T follicular helper cell (primary cell): ENCODE measurements around the gene CNN2.

Experiments
- DNase-seq: peaks from one replicate; pipeline ENCODE4 v3.0.0-alpha.2; 2020; ENCODE audit warnings: low read depth

Gene CNN2

DNA sequence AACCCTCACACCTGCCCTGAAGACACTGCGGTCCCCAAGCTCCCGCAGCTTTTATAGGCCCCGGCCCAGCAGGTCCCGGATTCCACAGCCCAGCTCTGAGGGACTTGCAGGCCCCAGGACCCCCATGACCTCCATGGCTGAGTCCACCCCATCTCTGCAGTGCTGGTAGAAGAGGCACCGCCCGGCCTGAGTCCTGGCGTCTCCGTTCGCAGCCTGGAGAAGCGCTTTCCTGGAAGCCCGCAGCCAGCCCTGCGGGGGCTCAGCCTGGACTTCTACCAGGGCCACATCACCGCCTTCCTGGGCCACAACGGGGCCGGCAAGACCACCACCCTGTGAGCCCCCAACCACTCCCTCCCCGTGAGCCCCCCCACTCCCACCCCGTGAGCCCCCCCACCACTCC is 22.7 kb downstream of the CNN2 start:
- no peak for DNase-seq

GRCh38 chr19:1049800-1050199 is 23.4 kb downstream of the CNN2 start:
- DNase-seq: no peak

GRCh38 chr19:1050989-1051788 is 24.8 kb downstream of the CNN2 start:
- no peak for DNase-seq

DNA sequence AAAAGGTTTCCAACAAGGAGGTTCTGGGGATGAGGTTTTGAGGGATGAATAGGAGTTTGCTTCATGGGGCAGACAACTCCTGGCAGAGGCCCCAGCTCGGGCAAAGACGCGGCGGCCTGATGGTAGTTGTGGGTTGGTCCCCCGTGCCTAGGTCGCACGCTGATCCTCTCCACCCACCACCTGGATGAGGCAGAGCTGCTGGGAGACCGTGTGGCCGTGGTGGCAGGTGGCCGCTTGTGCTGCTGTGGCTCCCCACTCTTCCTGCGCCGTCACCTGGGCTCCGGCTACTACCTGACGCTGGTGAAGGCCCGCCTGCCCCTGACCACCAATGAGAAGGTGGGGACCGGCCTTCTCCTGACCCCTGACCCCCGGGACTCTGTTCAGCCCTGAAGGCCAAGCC is 25.4 kb downstream of the CNN2 start:
- no peak for DNase-seq

DNA sequence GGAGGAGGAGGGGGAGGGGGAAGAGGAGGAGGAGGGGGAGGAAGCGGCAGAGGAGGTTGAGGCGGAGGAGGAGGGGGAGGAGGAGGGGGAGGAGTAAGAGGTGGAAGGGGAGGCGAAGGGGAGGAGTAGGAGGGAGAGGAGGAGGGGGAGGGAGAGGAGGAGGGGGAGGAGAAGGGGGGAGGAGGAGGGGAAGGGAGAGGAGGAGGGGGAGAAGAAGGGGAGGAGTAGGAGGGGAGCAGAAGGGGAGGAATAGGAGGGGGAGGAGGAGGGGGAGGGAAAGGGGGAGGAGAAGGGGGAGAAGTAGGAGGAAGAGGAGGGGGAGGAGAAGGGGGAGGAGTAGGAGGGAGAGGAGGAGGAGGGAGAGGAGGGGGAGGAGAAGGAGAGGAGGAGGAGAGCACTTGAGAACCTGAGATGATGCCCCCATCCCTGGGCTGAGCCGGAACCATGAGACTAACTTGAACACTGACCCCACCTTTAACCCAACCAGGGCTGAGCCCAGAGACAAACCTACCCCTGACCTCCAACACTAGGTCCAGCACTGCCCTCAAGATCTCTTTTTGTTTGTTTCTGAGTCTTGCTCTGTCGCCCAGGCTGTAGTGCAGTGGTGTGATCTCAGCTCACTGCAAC is 26.1 kb downstream of the CNN2 start:
- DNase-seq: no peak

DNA sequence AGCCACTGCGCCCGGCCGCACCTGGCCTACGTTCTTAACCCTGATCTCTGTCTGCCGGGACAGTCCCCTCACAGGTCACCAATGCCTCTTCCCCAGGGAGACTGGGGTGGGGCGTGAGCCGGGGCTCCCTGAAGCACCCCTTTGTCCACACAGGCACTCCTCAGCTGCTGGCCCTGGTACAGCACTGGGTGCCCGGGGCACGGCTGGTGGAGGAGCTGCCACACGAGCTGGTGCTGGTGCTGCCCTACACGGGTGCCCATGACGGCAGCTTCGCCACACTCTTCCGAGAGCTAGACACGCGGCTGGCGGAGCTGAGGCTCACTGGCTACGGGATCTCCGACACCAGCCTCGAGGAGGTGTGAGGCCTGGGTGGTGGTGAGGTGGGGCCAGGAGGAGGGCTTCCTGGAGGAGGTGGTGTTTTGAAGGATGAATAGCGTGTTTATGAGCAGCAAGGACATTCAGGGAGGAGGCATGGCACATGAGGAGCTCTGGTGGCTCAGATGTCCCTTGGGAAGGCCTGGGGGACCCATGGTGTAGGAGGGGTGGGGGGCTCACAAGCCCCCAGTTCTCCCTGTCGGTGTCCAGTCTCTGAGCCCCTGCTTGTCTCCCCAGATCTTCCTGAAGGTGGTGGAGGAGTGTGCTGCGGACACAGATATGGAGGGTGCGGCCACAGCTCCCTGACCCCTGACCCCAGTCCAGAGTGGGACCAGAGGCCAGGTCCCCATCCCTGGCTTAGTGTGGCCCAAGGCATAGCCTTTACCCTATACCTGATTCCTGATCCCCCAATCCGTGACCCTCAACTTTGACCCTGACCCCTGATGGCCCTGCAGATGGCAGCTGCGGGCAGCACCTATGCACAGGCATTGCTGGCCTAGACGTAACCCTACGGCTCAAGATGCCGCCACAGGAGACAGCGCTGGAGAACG is 27.0 kb downstream of the CNN2 start:
- DNase-seq: no peak

- DNase-seq: no peak
These were observed 28.0 kb downstream of the CNN2 start for GRCh38 chr19:1054102-1055027.

GRCh38 chr19:1055028-1055425 is 28.6 kb downstream of the CNN2 start:
- no peak for DNase-seq

DNA sequence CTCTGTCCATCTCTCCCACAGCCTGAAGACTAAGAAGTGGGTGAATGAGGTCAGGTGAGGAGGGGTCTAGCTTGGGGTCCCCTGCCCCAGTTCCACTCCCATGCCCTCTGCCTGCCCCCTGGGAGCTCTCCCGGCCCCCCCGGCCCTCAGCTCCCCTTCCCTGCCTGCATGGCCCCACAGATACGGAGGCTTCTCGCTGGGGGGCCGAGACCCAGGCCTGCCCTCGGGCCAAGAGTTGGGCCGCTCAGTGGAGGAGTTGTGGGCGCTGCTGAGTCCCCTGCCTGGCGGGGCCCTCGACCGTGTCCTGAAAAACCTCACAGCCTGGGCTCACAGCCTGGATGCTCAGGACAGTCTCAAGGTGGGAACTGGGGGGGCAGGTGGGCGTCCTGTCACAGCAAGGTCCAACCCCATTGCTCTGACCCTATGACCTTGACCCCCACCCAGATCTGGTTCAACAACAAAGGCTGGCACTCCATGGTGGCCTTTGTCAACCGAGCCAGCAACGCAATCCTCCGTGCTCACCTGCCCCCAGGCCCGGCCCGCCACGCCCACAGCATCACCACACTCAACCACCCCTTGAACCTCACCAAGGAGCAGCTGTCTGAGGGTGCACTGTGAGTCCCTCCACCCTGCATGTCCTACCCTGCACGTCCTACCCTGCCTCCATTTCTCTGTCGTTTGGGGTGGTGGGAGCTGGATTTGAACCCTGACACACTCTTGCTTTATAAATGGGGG is 29.6 kb downstream of the CNN2 start:
- no peak for DNase-seq

GRCh38 chr19:1057176-1057855 is 30.9 kb downstream of the CNN2 start:
- DNase-seq: no peak

GRCh38 chr19:1058112-1058511 is 31.7 kb downstream of the CNN2 start:
- DNase-seq: no peak

DNA sequence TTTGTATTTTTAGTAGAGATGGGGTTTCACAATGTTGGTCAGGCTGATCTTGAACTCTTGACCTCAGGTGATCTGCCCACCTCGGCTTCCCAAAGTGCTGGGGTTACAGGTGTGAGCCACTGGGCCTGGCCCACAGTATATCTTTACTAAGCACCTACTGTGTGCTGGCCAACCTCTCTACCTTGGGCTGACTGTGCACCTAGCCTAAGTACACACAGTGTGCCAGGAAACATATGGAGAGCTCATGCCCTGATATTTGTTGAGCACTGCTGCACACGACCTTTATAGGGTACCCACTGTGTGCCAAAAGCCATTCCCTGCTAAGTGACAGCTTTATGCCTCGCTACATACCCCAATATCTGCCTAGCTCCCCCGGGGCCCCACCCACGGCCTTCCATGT is 34.3 kb downstream of the CNN2 start:
- DNase-seq: no peak

GRCh38 chr19:1061987-1062386 is 35.6 kb downstream of the CNN2 start:
- DNase-seq: no peak

- DNase-seq: no peak
These were observed 36.1 kb downstream of the CNN2 start for GRCh38 chr19:1062387-1063029.

GRCh38 chr19:1063030-1063908 is 36.9 kb downstream of the CNN2 start:
- DNase-seq: peak; percentile 73

- DNase-seq: no peak
These were observed 37.7 kb downstream of the CNN2 start for GRCh38 chr19:1063909-1064660.

DNA sequence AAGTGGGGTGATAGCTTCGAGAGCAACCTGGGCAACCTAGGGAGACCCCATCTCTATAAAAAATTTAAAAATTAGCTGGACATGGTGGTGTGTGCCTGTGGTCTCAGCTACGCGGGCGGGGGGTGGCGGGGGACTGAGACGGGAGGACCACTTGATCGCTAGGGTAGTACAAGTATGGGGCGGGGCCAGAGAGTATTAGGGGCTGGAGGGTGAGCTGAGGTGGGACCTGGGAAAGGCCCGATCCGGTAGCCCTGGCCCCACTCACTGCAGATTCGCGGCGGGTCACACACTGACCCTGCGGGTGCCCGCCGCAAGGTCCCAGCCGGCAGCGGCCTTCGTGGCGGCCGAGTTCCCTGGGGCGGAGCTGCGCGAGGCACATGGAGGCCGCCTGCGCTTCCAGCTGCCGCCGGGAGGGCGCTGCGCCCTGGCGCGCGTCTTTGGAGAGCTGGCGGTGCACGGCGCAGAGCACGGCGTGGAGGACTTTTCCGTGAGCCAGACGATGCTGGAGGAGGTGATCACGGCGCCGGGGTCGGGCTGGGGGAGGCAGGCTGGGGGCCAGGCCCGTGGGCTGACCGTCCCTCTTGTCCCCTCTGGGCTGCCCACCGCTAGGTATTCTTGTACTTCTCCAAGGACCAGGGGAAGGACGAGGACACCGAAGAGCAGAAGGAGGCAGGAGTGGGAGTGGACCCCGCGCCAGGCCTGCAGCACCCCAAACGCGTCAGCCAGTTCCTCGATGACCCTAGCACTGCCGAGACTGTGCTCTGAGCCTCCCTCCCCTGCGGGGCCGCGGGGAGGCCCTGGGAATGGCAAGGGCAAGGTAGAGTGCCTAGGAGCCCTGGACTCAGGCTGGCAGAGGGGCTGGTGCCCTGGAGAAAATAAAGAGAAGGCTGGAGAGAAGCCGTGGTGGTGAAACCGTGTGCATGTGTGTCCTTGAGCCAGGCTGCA is 38.5 kb downstream of the CNN2 start:
- DNase-seq: peak; percentile 59
